CD4-positive, alpha-beta T cell (primary cell): ENCODE data around the gene NTHL1. TPM values are rescaled to one million over a fixed set of nuclear protein-coding genes. Genes with fewer than 3 reads are reported as not detected.

Source experiments
- ATAC-seq: fragments of 200-7000 bp; cut with Tn5 transposase; one replicate; pipeline ENCODE4 v1.10.0; 2022; ENCODE audit warnings: mild to moderate bottlenecking; ENCODE audit not compliant: poor library complexity
- CTCF ChIA-PET: fragments of 350-600 bp; sonication (Branson Sonifier 250); formaldehyde crosslinking; loops from one replicate; lab custom pipeline; 2021; ENCODE audit warnings: antibody characterized with exemption, inconsistent platforms; lab: Charles Lee
- POLR2A ChIA-PET: fragments of 350-600 bp; sonication (Branson Sonifier 250); formaldehyde crosslinking; loops from one replicate; lab custom pipeline; 2021; ENCODE audit warnings: antibody characterized with exemption, inconsistent platforms; lab: Charles Lee
- DNase-seq, 14 experiments: peaks; one replicate each; pipeline ENCODE4 v3.0.0-alpha.2; 2013 to 2020; ENCODE audit warnings: mixed read lengths in 2 of 14
- H3K27ac ChIP-seq, 2 donors: one replicate each; pipeline versions ENCODE4 v1.5.1 to v1.7.0; 2013; ENCODE audit warnings: low read length in 2 of 2, low read depth in 1 of 2, mild to moderate bottlenecking in 1 of 2
- H3K27me3 ChIP-seq, 2 experiments: 1 replicate in 1 of 2; 2 replicates in 1 of 2; pipeline versions ENCODE4 v1.6.1 to v1.7.0; 2013; ENCODE audit warnings: low read length in 2 of 2, control low read depth in 1 of 2, mild to moderate bottlenecking in 1 of 2, moderate library complexity in 1 of 2; ENCODE audit not compliant: insufficient read depth in 2 of 2, control insufficient read depth in 1 of 2
- H3K36me3 ChIP-seq: one replicate; pipeline ENCODE4 v1.6.1; 2013; ENCODE audit warnings: low read length, control low read depth; ENCODE audit not compliant: insufficient read depth
- H3K4me1 ChIP-seq: one replicate; pipeline ENCODE4 v1.6.1; 2013; ENCODE audit warnings: low read length, control low read depth; ENCODE audit not compliant: insufficient read depth
- H3K4me3 ChIP-seq: one replicate; pipeline ENCODE4 v1.5.1; 2013; ENCODE audit warnings: mild to moderate bottlenecking, low read length, moderate library complexity
- H3K9me3 ChIP-seq, 2 experiments: 1 replicate in 1 of 2; 2 replicates in 1 of 2; pipeline versions ENCODE4 v1.6.1 to v1.7.0; 2013; ENCODE audit warnings: low read length in 2 of 2, mild to moderate bottlenecking in 2 of 2, control low read depth in 1 of 2, moderate library complexity in 1 of 2; ENCODE audit not compliant: control insufficient read depth in 1 of 2, insufficient read depth in 1 of 2
- H3K27ac Mint-ChIP-seq: one replicate; pipeline ENCODE4 v1.8.0; 2020; ENCODE audit warnings: mixed read lengths
- H3K27me3 Mint-ChIP-seq: one replicate; pipeline ENCODE4 v1.8.0; 2021; ENCODE audit warnings: mixed read lengths
- H3K36me3 Mint-ChIP-seq: one replicate; pipeline ENCODE4 v1.8.0; 2021; ENCODE audit warnings: low read depth, mixed read lengths
- H3K4me1 Mint-ChIP-seq: one replicate; pipeline ENCODE4 v1.8.0; 2021; ENCODE audit warnings: low read depth, mixed read lengths
- H3K4me3 Mint-ChIP-seq: one replicate; pipeline ENCODE4 v1.8.0; 2020; ENCODE audit warnings: mild to moderate bottlenecking, mixed read lengths
- H3K9me3 Mint-ChIP-seq: one replicate; pipeline ENCODE4 v1.8.0; 2020; ENCODE audit warnings: mixed read lengths
- CTCF ChIP-seq: fragments of 200-600 bp; IDR thresholded peaks from one replicate; pipeline ENCODE4 v1.8.0; 2022; ENCODE audit warnings: antibody characterized with exemption, mild to moderate bottlenecking
- intact Hi-C, 2 experiments: fragments of 100-400 bp; cut with DNase I in 1 of 2; cut with micrococcal nuclease in 1 of 2; formaldehyde crosslinking; loops; one replicate each; pipeline versions ENCODE4 v1.15.1 to v1.9.0; 2023 to 2025; cut with DNase I, micrococcal nuclease
- total RNA-seq, 174 experiments: library from RNA in 2 of 174; stranded (reverse) in 2 of 174; gene quantifications; one replicate each; pipeline ENCODE4 v1.2.3 and lab custom pipeline; 2021 to 2026

The NTHL1 gene
- total RNA-seq, 2 experiments from 2014 or later, result 2.7 to 2.9 TPM

GRCh38 chr16:2063861-2064260, 16.2 kb upstream of the NTHL1 start:
- no peak for ATAC-seq
- no peak for TF ChIP-seq CTCF
- Mint-ChIP-seq H3K27me3 (no peaks in the 10 kb centered on the region), H3K4me1 (no peaks in the 10 kb centered on the region), H3K4me3 (no peak overlapping the region), H3K27ac (no peak overlapping the region), H3K9me3 (no peaks in the 10 kb centered on the region), H3K36me3 (peaks cover 21% of the 10 kb centered on the region)
- Histone ChIP-seq H3K36me3 (peaks cover 58% of the 10 kb centered on the region), H3K27ac (no peak overlapping the region), H3K4me1 (no peaks in the 10 kb centered on the region), H3K4me3 (no peak overlapping the region), H3K9me3 (no peaks in the 10 kb centered on the region), H3K27me3 (no peaks in the 10 kb centered on the region)
- DNase-seq, result no peak
- ChIA-PET CTCF (no interaction called here), POLR2A (no interaction called here)
- intact Hi-C loops, result no loop called here

- Histone ChIP-seq H3K4me1 (no peaks in the 10 kb centered on the region), H3K27ac (no peak overlapping the region), H3K27me3 (no peaks in the 10 kb centered on the region), H3K9me3 (no peaks in the 10 kb centered on the region), H3K36me3 (peaks cover 61% of the 10 kb centered on the region), H3K4me3 (no peak overlapping the region)
- DNase-seq (no peak), ATAC-seq (no peak)
- Mint-ChIP-seq H3K27me3 (no peaks in the 10 kb centered on the region), H3K4me1 (no peaks in the 10 kb centered on the region), H3K9me3 (no peaks in the 10 kb centered on the region), H3K27ac (no peak overlapping the region), H3K36me3 (peaks cover 30% of the 10 kb centered on the region), H3K4me3 (no peak overlapping the region)
- CTCF ChIA-PET, result no interaction called here
- POLR2A ChIA-PET, result no interaction called here
- intact Hi-C loops, result no loop called here
- TF ChIP-seq CTCF, result no peak
Observed at GRCh38 chr16:2062801-2063200, 15.2 kb upstream of the NTHL1 start.

- Histone ChIP-seq H3K9me3 (no peaks in the 10 kb centered on the region), H3K4me1 (no peaks in the 10 kb centered on the region), H3K27me3 (no peaks in the 10 kb centered on the region), H3K27ac (no peak overlapping the region), H3K4me3 (no peak overlapping the region), H3K36me3 (peaks cover 65% of the 10 kb centered on the region)
- ChIA-PET CTCF (no interaction called here), POLR2A (no interaction called here)
- Mint-ChIP-seq H3K27ac (no peak overlapping the region), H3K36me3 (peaks cover 30% of the 10 kb centered on the region), H3K4me3 (no peak overlapping the region), H3K9me3 (no peaks in the 10 kb centered on the region), H3K4me1 (no peaks in the 10 kb centered on the region), H3K27me3 (no peaks in the 10 kb centered on the region)
- no peak for TF ChIP-seq CTCF
- no peak for ATAC-seq
- no peak for DNase-seq
- intact Hi-C loops, result no loop called here
Observed at GRCh38 chr16:2061526-2061925, 13.9 kb upstream of the NTHL1 start.
